ENCODE measurements around the gene FOLR3.

FOLR3 gene

DNA sequence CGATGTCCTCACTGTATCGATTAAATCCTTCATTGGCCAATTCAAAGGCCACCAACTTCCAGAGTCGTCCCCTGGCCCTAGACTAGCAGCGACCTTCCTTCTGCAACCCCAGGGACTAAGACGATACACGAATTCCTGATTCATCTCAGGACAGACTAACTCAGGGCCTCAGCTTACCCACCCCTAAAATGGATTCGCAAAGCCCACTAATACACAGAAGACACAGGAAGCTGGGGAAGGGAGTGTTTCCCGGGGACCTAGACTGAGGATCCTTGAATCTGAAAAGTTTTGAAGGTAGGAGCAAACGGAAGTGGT lies 32.9 kb upstream of the FOLR3 start:
- Histone ChIP-seq H3K36me3 (ENCODE audit: insufficient read depth, insufficient read length, low read length) (peaks cover 53% of the 10 kb centered on the region), H3K4me3 (ENCODE audit: insufficient read length, low read depth) (peak overlapping the region; percentile 69), H3K9me3 (ENCODE audit: insufficient read depth, low read length) (no peaks in the 10 kb centered on the region), H3K4me1 (ENCODE audit: insufficient read depth, insufficient read length) (no peaks in the 10 kb centered on the region), H3K27me3 (ENCODE audit: insufficient read depth, insufficient read length) (no peaks in the 10 kb centered on the region), H3K9ac (ENCODE audit: insufficient read length, low read depth) (peak overlapping the region; percentile 95)
- DNase-seq (ENCODE audit: low read depth, low spot score), result no peak
- TF ChIP-seq YY1 (IDR thresholded peaks at IDR 0.05; ENCODE audit: insufficient read depth, insufficient read length) (no peak), ZNF274 (IDR thresholded peaks at IDR 0.05; ENCODE audit: low read depth, low read length) (no peak), SUZ12 (IDR thresholded peaks at IDR 0.05; ENCODE audit: extremely low read depth, insufficient read depth, insufficient read length) (no peak)

DNA sequence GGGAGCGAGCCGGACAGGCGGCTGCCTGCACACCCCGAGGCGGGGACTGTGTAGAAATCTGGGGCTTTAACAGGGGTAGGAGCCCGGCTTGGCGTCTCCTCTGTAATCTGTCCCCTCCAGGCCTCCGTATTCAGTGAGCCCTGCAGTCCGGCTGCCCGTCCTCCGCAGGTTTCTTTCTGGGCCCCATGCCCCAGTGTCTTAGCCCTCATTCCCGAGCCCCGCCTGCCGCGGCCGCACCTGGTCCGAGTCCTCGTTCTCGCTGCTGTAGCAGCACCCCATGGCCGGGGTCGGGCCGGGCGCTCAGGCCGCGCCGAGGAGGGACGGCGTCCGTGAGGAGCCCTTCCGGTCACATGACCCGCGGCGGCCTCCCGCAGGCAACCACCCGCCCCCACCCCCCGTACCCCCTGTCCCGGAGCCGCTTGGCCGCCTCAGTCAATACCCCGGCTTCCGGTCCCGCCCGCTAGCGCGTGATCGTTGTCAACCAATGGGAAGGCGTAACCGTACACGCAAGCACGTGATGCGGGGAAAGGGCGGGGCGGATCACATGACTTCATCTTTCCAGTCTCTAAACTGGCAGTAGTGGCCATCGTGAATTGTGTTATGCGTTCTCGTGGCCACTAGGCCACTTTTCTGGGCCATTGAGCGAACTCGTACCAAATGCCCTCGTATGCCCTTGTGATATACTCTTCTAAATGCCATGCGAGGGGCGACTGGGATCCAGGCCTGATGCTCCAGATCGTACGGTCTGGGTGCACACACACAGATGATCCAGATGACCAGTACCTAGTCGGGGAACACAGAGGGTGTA lies 32.4 kb upstream of the FOLR3 start, which contains the start of gene LAMTOR1:
Gene LAMTOR1 (minus strand): TSS at position 352 of the 808 bp plus-strand sequence. CDS start 73 bp downstream, at position 279.
- Histone ChIP-seq H3K9ac (ENCODE audit: insufficient read length, low read depth) (peak within 1 kb of the TSS; percentile 95), H3K4me3 (ENCODE audit: insufficient read length, low read depth) (peak within 1 kb of the TSS; percentile 69), H3K27me3 (ENCODE audit: insufficient read depth, insufficient read length) (no peaks in the 10 kb centered on the region), H3K9me3 (ENCODE audit: insufficient read depth, low read length) (no peaks in the 10 kb centered on the region), H3K36me3 (ENCODE audit: insufficient read depth, insufficient read length, low read length) (peaks cover 51% of the 10 kb centered on the region), H3K4me1 (ENCODE audit: insufficient read depth, insufficient read length) (no peaks in the 10 kb centered on the region)
- TF ChIP-seq ZNF274 (IDR thresholded peaks at IDR 0.05; ENCODE audit: low read depth, low read length), result no peak
- TF ChIP-seq YY1 (IDR thresholded peaks at IDR 0.05; ENCODE audit: insufficient read depth, insufficient read length), result no peak
- no peak for TF ChIP-seq SUZ12 (IDR thresholded peaks at IDR 0.05; ENCODE audit: extremely low read depth, insufficient read depth, insufficient read length)
- peak; percentile 98 for DNase-seq (ENCODE audit: low read depth, low spot score)

DNA sequence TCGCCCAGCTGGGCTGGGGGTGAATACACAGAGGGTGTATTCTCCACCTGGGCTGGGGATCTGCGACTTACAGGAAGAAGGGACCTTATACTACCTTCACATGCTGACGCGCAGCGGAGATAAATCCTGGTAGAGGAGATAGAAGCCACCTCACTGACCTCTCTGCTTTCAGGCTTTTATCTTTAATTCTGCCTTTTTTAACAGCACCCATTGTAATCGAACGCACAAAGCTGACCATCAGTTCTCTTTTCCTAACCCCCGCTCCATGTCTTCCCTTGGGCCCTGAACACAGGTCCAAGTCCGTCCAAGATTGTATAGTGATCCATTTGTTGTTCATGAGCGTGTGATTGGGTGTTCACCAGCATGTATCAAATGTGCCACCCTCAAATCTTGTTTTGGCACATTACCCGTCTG lies 31.8 kb upstream of the FOLR3 start:
- H3K9me3 ChIP-seq (ENCODE audit: insufficient read depth, low read length), result no peaks in the 10 kb centered on the region
- DNase-seq (ENCODE audit: low read depth, low spot score), result no peak
- no peaks in the 10 kb centered on the region for H3K4me1 ChIP-seq (ENCODE audit: insufficient read depth, insufficient read length)
- peaks cover 51% of the 10 kb centered on the region for H3K36me3 ChIP-seq (ENCODE audit: insufficient read depth, insufficient read length, low read length)
- H3K4me3 ChIP-seq (ENCODE audit: insufficient read length, low read depth), result peak overlapping the region; percentile 19
- TF ChIP-seq SUZ12 (IDR thresholded peaks at IDR 0.05; ENCODE audit: extremely low read depth, insufficient read depth, insufficient read length) (no peak), YY1 (IDR thresholded peaks at IDR 0.05; ENCODE audit: insufficient read depth, insufficient read length) (no peak), ZNF274 (IDR thresholded peaks at IDR 0.05; ENCODE audit: low read depth, low read length) (no peak)
- H3K9ac ChIP-seq (ENCODE audit: insufficient read length, low read depth), result peak overlapping the region; percentile 11
- H3K27me3 ChIP-seq (ENCODE audit: insufficient read depth, insufficient read length), result no peaks in the 10 kb centered on the region

DNA sequence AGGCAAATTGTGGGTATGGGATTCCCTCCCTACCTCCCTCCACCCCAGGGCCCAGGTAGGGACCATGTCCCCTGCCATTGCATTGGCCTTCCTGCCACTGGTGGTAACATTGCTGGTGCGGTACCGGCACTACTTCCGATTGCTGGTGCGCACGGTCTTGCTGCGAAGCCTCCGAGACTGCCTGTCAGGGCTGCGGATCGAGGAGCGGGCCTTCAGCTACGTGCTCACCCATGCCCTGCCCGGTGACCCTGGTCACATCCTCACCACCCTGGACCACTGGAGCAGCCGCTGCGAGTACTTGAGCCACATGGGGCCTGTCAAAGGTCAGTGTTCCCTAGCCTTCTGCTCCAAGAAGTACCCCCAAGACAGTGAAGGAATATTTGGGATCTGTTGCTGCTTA lies 29.6 kb upstream of the FOLR3 start, which contains the start of gene TOMT:
Gene TOMT (plus strand): TSS at position 37 of the 400 bp plus-strand sequence. CDS start 28 bp downstream, at position 65.
- Histone ChIP-seq H3K4me3 (ENCODE audit: insufficient read length, low read depth) (no peak within 1 kb of the TSS), H3K4me1 (ENCODE audit: insufficient read depth, insufficient read length) (no peaks in the 10 kb centered on the region), H3K9ac (ENCODE audit: insufficient read length, low read depth) (no peak within 1 kb of the TSS), H3K9me3 (ENCODE audit: insufficient read depth, low read length) (no peaks in the 10 kb centered on the region), H3K27me3 (ENCODE audit: insufficient read depth, insufficient read length) (no peaks in the 10 kb centered on the region), H3K36me3 (ENCODE audit: insufficient read depth, insufficient read length, low read length) (peaks cover 49% of the 10 kb centered on the region)
- no peak for TF ChIP-seq YY1 (IDR thresholded peaks at IDR 0.05; ENCODE audit: insufficient read depth, insufficient read length)
- TF ChIP-seq ZNF274 (IDR thresholded peaks at IDR 0.05; ENCODE audit: low read depth, low read length), result no peak
- TF ChIP-seq SUZ12 (IDR thresholded peaks at IDR 0.05; ENCODE audit: extremely low read depth, insufficient read depth, insufficient read length), result no peak
- no peak for DNase-seq (ENCODE audit: low read depth, low spot score)

DNA sequence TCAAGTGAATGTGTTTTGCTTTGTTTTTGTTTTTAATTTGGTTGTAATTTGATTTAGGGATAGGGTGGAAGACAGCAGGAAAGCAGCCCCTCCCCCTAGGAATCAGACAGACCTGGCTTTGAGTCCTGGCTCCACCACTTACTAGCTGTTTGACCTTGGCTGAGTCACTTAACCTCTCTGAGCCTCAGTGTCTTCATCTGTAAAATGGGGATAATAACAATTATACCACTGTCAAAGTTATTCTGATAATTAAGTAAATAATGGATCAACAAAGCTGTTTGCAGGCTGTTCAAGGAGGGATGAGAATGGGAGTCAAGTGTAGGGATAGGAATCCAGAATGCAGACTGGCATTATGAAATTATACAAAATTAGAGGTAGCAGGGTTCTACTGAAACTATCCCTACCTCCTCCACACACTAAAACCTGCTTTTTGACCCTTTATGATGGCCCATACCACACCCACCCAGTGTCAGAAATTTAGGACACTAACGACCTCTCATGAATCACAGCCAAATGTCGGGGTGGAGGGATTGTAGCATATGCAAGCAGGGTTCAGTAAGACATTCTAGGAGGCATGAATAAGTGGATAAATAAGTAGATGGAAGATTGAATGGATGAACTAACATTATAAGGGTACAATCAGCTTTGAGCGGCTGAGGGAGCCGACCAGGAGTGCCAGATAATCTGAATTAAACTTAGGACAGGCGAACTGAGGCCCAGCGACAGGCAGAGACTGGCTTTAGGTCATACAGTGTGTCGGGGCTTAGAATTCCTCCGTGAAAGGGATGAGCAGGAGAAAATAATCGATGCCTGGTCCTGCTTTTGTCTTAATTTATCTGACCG lies 24.0 kb upstream of the FOLR3 start:
- H3K9ac ChIP-seq (ENCODE audit: insufficient read length, low read depth), result peak overlapping the region; percentile 85
- no peaks in the 10 kb centered on the region for H3K9me3 ChIP-seq (ENCODE audit: insufficient read depth, low read length)
- H3K4me1 ChIP-seq (ENCODE audit: insufficient read depth, insufficient read length), result no peaks in the 10 kb centered on the region
- H3K27me3 ChIP-seq (ENCODE audit: insufficient read depth, insufficient read length), result no peaks in the 10 kb centered on the region
- peaks cover 37% of the 10 kb centered on the region for H3K36me3 ChIP-seq (ENCODE audit: insufficient read depth, insufficient read length, low read length)
- TF ChIP-seq YY1 (IDR thresholded peaks at IDR 0.05; ENCODE audit: insufficient read depth, insufficient read length), result no peak
- TF ChIP-seq ZNF274 (IDR thresholded peaks at IDR 0.05; ENCODE audit: low read depth, low read length), result no peak
- no peak for TF ChIP-seq SUZ12 (IDR thresholded peaks at IDR 0.05; ENCODE audit: extremely low read depth, insufficient read depth, insufficient read length)
- peak overlapping the region; percentile 67 for H3K4me3 ChIP-seq (ENCODE audit: insufficient read length, low read depth)
- no peak for DNase-seq (ENCODE audit: low read depth, low spot score)

DNA sequence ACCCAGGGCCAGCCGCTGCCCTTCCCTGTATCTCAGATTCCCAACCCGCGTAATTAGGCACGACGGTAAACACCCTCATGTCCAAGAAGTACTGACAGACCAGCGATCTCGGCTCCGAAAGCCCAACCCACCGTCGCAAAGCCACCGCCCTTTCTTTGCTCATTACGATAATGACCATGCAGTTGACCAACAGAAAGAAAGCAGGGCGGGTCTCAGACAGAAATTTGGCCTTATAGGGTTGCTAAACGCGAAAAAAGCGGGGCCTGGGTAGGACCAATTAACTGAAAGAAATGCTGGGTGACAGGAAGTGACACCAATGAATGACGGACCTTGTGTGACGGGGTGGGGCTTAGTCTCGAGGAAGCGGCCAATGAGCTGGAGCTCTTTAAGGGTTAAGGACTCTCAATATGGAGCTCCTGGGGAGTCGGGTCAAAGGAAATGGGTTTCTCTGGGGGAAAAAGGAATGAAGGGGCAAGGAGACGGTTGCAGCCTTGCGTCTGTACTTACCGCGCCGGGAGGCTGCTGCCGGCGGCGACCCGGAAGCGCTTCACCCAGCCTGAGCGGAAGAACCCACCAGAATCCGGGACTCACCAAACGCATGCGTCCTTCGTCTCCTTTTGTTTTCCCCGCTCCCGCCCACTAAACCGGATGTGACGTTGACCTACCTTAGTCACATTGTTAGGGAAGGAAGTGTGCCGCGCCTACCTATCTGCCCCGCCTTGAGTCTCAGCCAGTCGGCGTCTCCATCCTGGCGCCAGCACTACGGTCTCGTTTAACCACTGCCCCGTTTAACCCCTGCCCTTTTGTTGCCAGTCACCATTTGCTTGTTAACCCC lies 23.2 kb upstream of the FOLR3 start, which contains the start of gene ANAPC15:
Gene ANAPC15 (minus strand): TSS at position 553 of the 835 bp plus-strand sequence. CDS start 1,419 bp downstream, outside the sequence.
- TF ChIP-seq SUZ12 (IDR thresholded peaks at IDR 0.05; ENCODE audit: extremely low read depth, insufficient read depth, insufficient read length) (no peak), YY1 (IDR thresholded peaks at IDR 0.05; ENCODE audit: insufficient read depth, insufficient read length) (no peak), ZNF274 (IDR thresholded peaks at IDR 0.05; ENCODE audit: low read depth, low read length) (no peak)
- Histone ChIP-seq H3K4me3 (ENCODE audit: insufficient read length, low read depth) (peak within 1 kb of the TSS; percentile 67), H3K4me1 (ENCODE audit: insufficient read depth, insufficient read length) (no peaks in the 10 kb centered on the region), H3K9ac (ENCODE audit: insufficient read length, low read depth) (peak within 1 kb of the TSS; percentile 85), H3K36me3 (ENCODE audit: insufficient read depth, insufficient read length, low read length) (peaks cover 36% of the 10 kb centered on the region), H3K9me3 (ENCODE audit: insufficient read depth, low read length) (no peaks in the 10 kb centered on the region), H3K27me3 (ENCODE audit: insufficient read depth, insufficient read length) (no peaks in the 10 kb centered on the region)
- DNase-seq (ENCODE audit: low read depth, low spot score), result peak; percentile 98

All from NT2/D1 (cell line).